Transverse colon (tissue), 4 donors: ENCODE data around the gene MYADML2. TPM values are rescaled to one million over a fixed set of nuclear protein-coding genes. Genes with fewer than 3 reads are reported as not detected.
A peak's percentile ranks its signal among the peaks of the same experiment; 100 is the strongest.

ENCODE experiments used
- DNase-seq: peaks from one replicate; pipeline ENCODE4 v3.0.0-alpha.2; 2019
- H3K27ac ChIP-seq, 4 donors: fragments of 200-600 bp; sonication (generic); 2 replicates each; pipeline ENCODE4 v1.5.1; 2016 to 2018; ENCODE audit warnings: inconsistent platforms in 4 of 4
- H3K27me3 ChIP-seq: fragments of 200-600 bp; sonication (generic); 2 replicates; pipeline ENCODE4 v1.5.1; 2017; ENCODE audit warnings: inconsistent platforms
- H3K36me3 ChIP-seq, 4 donors: fragments of 200-600 bp; sonication (generic); 2 replicates each; pipeline ENCODE4 v1.5.1; 2017 to 2019; ENCODE audit warnings: inconsistent platforms in 4 of 4
- H3K4me1 ChIP-seq, 4 donors: fragments of 200-600 bp; sonication (generic); 2 replicates each; pipeline ENCODE4 v1.5.1; 2017 to 2020; ENCODE audit warnings: inconsistent platforms in 4 of 4
- H3K4me3 ChIP-seq, 4 donors: fragments of 200-600 bp; sonication (generic); 1 replicate in 1 of 4; 2 replicates in 3 of 4; pipeline versions ENCODE4 v1.5.1 to v1.6.1; 2017 to 2019; ENCODE audit warnings: inconsistent platforms in 4 of 4
- H3K9me3 ChIP-seq, 2 donors: fragments of 200-600 bp; sonication (generic); 2 replicates each; pipeline ENCODE4 v1.5.1; 2017 to 2019; ENCODE audit warnings: inconsistent platforms in 2 of 2
- CTCF ChIP-seq, 5 experiments: fragments of 200-600 bp in 3 of 5; fragments of 450-650 bp in 2 of 5; sonication (generic) in 3 of 5; IDR thresholded peaks; 1 replicate in 2 of 5; 2 replicates in 3 of 5; pipeline ENCODE4 v1.5.1; 2016 to 2017; ENCODE audit warnings: antibody characterized with exemption in 5 of 5, inconsistent platforms in 3 of 5, mild to moderate bottlenecking in 2 of 5, moderate library complexity in 1 of 5
- EP300 ChIP-seq: sonication (generic); formaldehyde crosslinking; IDR thresholded peaks from one replicate; pipeline ENCODE4 v1.6.1; 2017; ENCODE audit warnings: antibody characterized with exemption, low read depth
- POLR2A ChIP-seq: fragments of 450-650 bp; IDR thresholded peaks from one replicate; pipeline ENCODE4 v1.6.1; 2016; ENCODE audit warnings: antibody characterized with exemption, mild to moderate bottlenecking, moderate library complexity
- POLR2AphosphoS5 ChIP-seq, 3 donors: sonication (generic); formaldehyde crosslinking; IDR thresholded peaks; one replicate each; pipeline ENCODE4 v1.6.1; 2016; ENCODE audit warnings: antibody characterized with exemption in 3 of 3
- WGBS, 2 donors: methylation state at CpG; one replicate each; pipeline ENCODE4 v1.1.5; 2018; ENCODE audit warnings: low coverage in 1 of 2; 5-methylcytosine and 5-hydroxymethylcytosine counted together
- in situ Hi-C, 4 donors: fragments of 200-750 bp; cut with MboI; loops; one replicate each; pipeline versions ENCODE4 v1.15.0 to v1.15.1; 2017; ENCODE audit warnings: low sequenced_read_pairs in 3 of 4, low pct_ligation_motif_present in 1 of 4, low pct_unique_long_range_greater_than_20kb in 1 of 4
- intact Hi-C: fragments of 100-400 bp; cut with DNase I; formaldehyde crosslinking; loops from one replicate; pipeline ENCODE4 v1.15.1; 2023; ENCODE audit warnings: low total_unique reads
- total RNA-seq, 4 donors: library from RNA; depleted of rRNA; stranded (reverse); fragments of >200 nt; gene quantifications; one replicate each; pipeline ENCODE4 v1.1.0, GENCODE V29; 2016

The MYADML2 gene
- total RNA-seq, 4 donors from 2014 or later: not detected

GRCh38 chr17:81910840-81911276, 36.2 kb downstream of the MYADML2 start:
- peaks cover 10 to 19% (median 13%) of the 10 kb centered on the region in 4 donors for H3K4me1 ChIP-seq
- H3K27ac ChIP-seq: peak overlapping the region; percentile 81 to 90 (median 86)
- 0% methylated on average over 26 of the region's 55 CpGs; no CpG with 5 or more reads in 1 of the 2 donors for WGBS, 2 donors
- no peaks in the 10 kb centered on the region for H3K9me3 ChIP-seq
- peaks cover 0 to 26% (median 10%) of the 10 kb centered on the region in 4 donors for H3K36me3 ChIP-seq
- peak overlapping the region; percentile 71 to 90 (median 79) for H3K4me3 ChIP-seq
- H3K27me3 ChIP-seq: no peaks in the 10 kb centered on the region
- in situ Hi-C loops: no loop called here
- DNase-seq: peak; percentile 36
- TF ChIP-seq EP300 (no peak), POLR2A (no peak), CTCF (IDR thresholded peaks at IDR 0.05) (no peak)
- intact Hi-C loops: no loop called here

GRCh38 chr17:81909966-81910839, 36.8 kb downstream of the MYADML2 start:
- TF ChIP-seq CTCF (IDR thresholded peaks at IDR 0.05) (no peak), POLR2A (no peak), POLR2AphosphoS5 (IDR thresholded peaks at IDR 0.05) (no peak), EP300 (no peak)
- WGBS, 2 donors: 37 to 40% methylated on average over 1 to 23 of the region's 23 CpGs
- Histone ChIP-seq H3K4me1 (peaks cover 10 to 17% (median 13%) of the 10 kb centered on the region in 4 donors), H3K27ac (peak overlapping the region; percentile 81 to 90 (median 86)), H3K4me3 (peak overlapping the region; percentile 71 to 90 (median 79)), H3K36me3 (peaks cover 0 to 22% (median 8%) of the 10 kb centered on the region in 4 donors), H3K9me3 (no peaks in the 10 kb centered on the region), H3K27me3 (no peaks in the 10 kb centered on the region)
- in situ Hi-C loops (no loop called here), intact Hi-C loops (no loop called here)
- DNase-seq: peak; percentile 53

- H3K9me3 ChIP-seq: no peaks in the 10 kb centered on the region
- in situ Hi-C loops (no loop called here), intact Hi-C loops (no loop called here)
- H3K36me3 ChIP-seq: peaks cover 0 to 12% (median 4%) of the 10 kb centered on the region in 4 donors
- H3K27me3 ChIP-seq: no peaks in the 10 kb centered on the region
- no peak for DNase-seq
- H3K4me3 ChIP-seq: no peak overlapping the region
- WGBS, 2 donors: 95% methylated on average over 10 of the region's 12 CpGs; no CpG with 5 or more reads in 1 of the 2 donors
- TF ChIP-seq POLR2AphosphoS5 (IDR thresholded peaks at IDR 0.05) (no peak), EP300 (no peak), CTCF (IDR thresholded peaks at IDR 0.05) (no peak), POLR2A (no peak)
- no peak overlapping the region for H3K27ac ChIP-seq
- H3K4me1 ChIP-seq: peaks cover 10 to 17% (median 13%) of the 10 kb centered on the region in 4 donors
Measured at GRCh38 chr17:81909231-81909630, 37.8 kb downstream of the MYADML2 start.

- intact Hi-C loops: no loop called here
- Histone ChIP-seq H3K27ac (no peak overlapping the region), H3K36me3 (peaks cover 0 to 8% (median 2%) of the 10 kb centered on the region in 4 donors), H3K4me1 (peaks cover 10 to 17% (median 13%) of the 10 kb centered on the region in 4 donors), H3K27me3 (no peaks in the 10 kb centered on the region), H3K9me3 (no peaks in the 10 kb centered on the region), H3K4me3 (no peak overlapping the region)
- WGBS, 2 donors: 96 to 100% methylated on average over 2 to 11 of the region's 11 CpGs
- in situ Hi-C loops: no loop called here
- DNase-seq: no peak
- TF ChIP-seq CTCF (IDR thresholded peaks at IDR 0.05) (no peak), EP300 (no peak)
Measured at GRCh38 chr17:81908793-81909192, 38.2 kb downstream of the MYADML2 start.
